HG02970 (cell line): ENCODE results near the gene ZFP90.

ENCODE experiments used
- ATAC-seq: cut with Tn5 transposase; IDR thresholded peaks from one replicate; pipeline ENCODE4 v1.9.1; 2021; ENCODE audit warnings: mild to moderate bottlenecking, moderate library complexity, moderate number of reproducible peaks; ENCODE audit not compliant: unreplicated experiment, low FRiP score

Gene ZFP90

GRCh38 chr16:68574479-68574878, 35.4 kb downstream of the ZFP90 start:
- no peak for ATAC-seq

GRCh38 chr16:68575082-68575481, 36.0 kb downstream of the ZFP90 start:
- no peak for ATAC-seq

GRCh38 chr16:68577352-68577853, 38.3 kb downstream of the ZFP90 start:
- no peak for ATAC-seq

DNA sequence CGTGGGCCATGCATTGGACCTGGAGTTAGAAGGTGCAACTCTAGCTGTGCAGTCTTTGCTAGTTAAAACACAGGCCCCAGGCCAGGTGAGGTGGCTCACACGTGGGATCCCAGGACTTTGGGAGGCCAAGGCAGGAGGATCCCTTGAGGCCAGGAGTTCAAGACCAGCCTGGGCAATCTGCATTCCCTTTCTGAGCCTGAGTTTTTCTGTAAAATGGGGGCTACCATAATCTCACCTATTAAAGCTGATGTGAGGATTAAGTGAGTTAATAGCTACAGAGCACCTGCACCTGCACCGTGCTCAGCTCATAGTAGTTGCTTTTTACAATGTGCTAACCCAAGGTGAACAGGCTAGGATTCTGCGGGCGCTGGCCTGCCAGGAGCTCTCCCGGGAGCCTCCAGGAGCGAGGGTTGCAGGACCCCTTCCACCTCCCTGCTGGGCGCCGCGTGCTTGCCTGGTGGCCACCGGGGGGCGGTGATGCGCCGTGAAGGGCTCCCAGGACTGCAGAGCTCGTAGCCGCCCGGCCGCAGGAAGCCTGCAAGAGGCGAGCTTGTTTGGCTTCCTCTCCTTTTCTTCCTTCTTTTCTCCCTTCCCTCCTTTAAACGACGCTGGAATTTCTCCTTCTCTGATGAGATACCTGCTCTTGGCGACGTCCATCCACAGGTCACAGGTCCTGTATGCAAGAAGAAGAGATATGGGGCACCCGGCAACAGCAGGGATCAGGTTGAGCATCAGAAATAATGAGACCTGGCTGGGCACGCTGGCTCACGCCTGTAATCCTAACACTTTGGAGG, 51.3 kb downstream of the ZFP90 start:
- ATAC-seq = no peak

- ATAC-seq = no peak
These were observed 53.6 kb downstream of the ZFP90 start for GRCh38 chr16:68592466-68593337.

DNA sequence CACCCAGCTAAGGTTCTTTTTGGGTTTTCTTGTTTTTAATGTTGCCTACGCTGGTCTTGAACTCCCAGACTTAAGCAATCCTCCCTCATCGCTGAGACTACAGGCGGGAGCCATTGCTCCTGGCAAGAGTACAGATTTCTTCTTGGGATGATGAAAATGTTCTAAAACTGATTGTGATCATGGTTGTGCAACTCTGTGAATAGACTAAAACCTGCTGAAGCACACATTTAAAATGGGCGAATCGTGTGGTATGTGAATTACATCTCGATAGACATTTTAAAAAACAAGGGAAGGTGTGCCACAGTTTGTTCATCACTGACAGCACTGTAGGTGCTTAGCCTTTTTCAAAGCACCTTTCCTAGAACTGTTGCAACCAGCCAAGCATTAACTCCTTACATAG, 57.2 kb downstream of the ZFP90 start:
- ATAC-seq = no peak

- ATAC-seq = no peak
These were observed 60.5 kb downstream of the ZFP90 start for GRCh38 chr16:68599586-68599985.

DNA sequence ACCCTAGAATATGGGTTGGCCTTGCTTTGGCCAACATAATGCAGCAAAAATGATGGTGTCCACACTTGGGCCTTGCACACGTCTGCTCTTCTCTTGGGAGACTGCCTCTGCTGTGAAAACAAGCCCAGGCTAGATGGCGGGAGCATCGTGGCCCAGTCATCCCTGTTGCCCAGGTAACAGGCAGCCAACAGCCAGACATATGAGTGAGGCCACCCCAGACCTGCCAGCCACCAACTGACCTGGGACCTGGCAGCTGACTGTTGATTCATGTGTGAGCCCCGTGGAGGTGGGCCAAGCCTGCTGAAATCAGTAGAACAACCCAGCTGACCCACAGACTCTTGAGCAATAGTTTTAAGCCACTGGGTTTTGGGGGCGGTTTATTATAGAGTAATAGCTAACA, 66.7 kb downstream of the ZFP90 start:
- no peak for ATAC-seq

DNA sequence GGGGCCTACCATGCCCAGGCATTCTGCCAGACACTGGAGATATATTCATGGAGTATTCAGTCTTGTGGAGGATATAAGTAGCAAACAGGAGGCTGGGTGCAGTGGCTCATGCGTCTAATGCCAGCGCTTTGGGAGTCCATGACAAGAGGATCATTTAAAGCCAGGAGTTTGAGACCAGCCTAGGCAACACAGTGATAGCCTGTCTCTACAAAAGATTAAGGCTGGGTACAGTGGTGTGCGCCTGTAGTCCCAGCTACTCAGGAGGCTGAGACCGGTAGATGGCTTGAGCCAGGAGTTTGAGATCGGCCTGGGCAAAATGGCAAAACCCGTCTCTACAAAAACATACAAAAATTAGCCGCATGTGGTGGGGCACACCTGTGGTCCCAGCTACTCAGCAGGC, 68.4 kb downstream of the ZFP90 start:
- no peak for ATAC-seq

DNA sequence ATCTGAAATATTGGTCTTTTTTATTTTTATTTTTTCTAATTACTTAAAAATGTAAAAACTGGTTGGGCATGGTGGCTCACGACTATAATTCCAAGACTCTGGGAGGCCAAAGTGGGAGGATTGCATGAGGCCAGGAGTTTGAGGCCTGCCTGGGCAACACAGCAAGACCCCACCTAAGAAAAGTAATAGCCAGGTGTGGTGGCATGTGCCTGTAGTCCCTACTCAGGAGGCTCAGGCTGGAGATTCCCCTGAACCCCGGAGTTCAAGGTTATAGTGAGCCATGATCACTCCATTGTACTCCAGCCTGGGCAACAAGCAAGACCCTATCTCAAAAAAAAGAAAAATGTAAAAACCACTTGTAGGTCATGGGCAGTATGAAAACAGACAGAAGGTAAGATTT, 69.2 kb downstream of the ZFP90 start:
- no peak for ATAC-seq

GRCh38 chr16:68612996-68613395, 73.9 kb downstream of the ZFP90 start:
- no peak for ATAC-seq

DNA sequence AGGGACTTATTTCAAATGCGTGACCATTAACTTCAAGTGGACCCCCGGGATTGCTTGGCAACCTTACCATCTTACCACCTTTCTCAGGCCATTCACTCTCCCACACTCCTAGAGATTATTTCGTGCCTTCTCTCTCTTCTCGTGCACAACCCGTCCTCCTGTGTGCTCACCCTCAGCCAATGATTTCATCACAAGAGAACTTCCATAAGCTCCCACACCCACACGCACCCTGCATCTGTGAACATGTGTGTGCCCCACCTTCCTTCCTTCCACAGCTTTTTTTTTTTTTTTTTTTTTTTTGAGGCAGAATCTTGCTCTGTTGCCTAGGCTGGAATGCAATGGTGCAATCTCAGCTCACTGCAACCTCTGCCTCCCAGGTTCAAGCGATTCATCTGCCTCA, 78.6 kb downstream of the ZFP90 start:
- no peak for ATAC-seq
